HUES48 (cell line): Measurements from ENCODE around the gene CHCHD3.

Experiments
- H3K27ac ChIP-seq: one replicate; pipeline ENCODE4 v1.7.0; 2013; ENCODE audit warnings: low read depth, low read length, inconsistent platforms
- H3K27me3 ChIP-seq: 2 replicates; pipeline ENCODE4 v1.6.1; 2013; ENCODE audit warnings: mild to moderate bottlenecking, low read length; ENCODE audit not compliant: control insufficient read depth, insufficient read depth
- H3K36me3 ChIP-seq: 2 replicates; pipeline ENCODE4 v1.6.1; 2013; ENCODE audit warnings: low read length; ENCODE audit not compliant: control insufficient read depth, insufficient read depth
- H3K4me1 ChIP-seq: 2 replicates; pipeline ENCODE4 v1.6.1; 2013; ENCODE audit warnings: mild to moderate bottlenecking, low read length; ENCODE audit not compliant: control insufficient read depth, insufficient read depth
- H3K4me3 ChIP-seq: 2 replicates; pipeline ENCODE4 v1.5.1; 2013; ENCODE audit warnings: mild to moderate bottlenecking, low read depth, low read length
- H3K9ac ChIP-seq: 2 replicates; pipeline ENCODE4 v1.6.1; 2013; ENCODE audit warnings: mild to moderate bottlenecking, low read depth, low read length, moderate library complexity
- H3K9me3 ChIP-seq: 2 replicates; pipeline ENCODE4 v1.6.1; 2013; ENCODE audit warnings: low read length; ENCODE audit not compliant: control insufficient read depth, insufficient read depth

Gene CHCHD3

GRCh38 chr7:132760866-132761265, 321.0 kb downstream of the CHCHD3 start:
- Histone ChIP-seq H3K27me3 (no peaks in the 10 kb centered on the region), H3K4me3 (no peak overlapping the region), H3K27ac (no peak overlapping the region), H3K4me1 (no peaks in the 10 kb centered on the region), H3K36me3 (no peaks in the 10 kb centered on the region), H3K9me3 (no peaks in the 10 kb centered on the region), H3K9ac (no peak overlapping the region)

DNA sequence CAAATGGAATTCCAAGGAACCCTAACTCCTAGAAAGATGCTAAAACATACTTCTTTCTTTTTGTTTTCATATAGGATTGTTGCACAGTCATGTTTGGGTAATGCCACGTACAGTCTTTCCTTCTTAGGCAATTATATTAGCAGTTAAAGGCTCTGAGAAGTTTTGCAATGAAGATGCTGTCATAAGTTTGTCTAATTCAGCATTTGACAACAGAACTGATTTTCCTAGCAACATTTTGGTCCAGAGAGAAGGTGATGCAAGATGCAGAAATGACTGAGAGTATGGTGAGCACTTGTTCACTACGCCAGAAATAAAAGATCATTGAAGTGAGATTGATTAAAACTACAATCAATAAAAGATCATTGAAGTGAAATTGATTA, 321.7 kb downstream of the CHCHD3 start:
- Histone ChIP-seq H3K27ac (no peak overlapping the region), H3K36me3 (no peaks in the 10 kb centered on the region), H3K4me1 (no peaks in the 10 kb centered on the region), H3K9ac (no peak overlapping the region), H3K9me3 (no peaks in the 10 kb centered on the region), H3K27me3 (no peaks in the 10 kb centered on the region), H3K4me3 (no peak overlapping the region)

DNA sequence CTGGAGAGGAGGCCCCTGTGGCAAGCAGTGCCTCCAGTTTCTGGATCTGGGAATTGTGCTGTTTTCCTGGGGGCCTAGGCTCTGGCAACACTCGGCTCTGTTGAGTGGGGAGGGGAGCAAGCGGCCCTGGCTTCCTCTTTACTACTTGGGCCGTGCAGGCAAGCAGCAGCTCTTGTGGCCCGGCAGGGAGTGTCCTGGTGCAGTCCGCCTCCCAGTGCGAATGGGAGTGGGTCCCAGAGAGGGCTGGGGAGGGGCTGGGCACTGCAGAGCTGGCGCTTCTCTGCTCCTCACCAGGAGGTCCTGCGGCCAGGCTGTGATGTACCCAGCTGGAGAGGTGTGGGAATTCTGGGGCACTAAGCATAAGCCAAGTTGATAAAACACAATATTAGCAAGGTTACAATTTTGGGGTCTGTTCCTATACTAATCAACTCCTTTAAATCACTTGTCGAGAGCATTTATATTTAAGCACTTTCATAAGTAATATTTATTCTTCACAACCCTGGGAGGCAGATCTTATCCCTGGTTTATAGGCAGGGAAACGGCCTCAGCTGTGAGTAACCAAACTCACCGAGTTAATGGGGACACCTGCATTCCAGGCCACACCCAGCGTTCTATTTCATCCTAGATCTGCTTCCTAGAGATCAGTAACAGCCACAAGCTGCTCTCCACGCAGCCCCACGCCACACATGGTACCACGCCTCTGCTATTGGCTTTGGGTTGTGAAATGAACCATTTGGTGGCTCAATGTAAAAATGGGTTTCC, 322.2 kb downstream of the CHCHD3 start:
- no peak overlapping the region for H3K4me3 ChIP-seq
- no peaks in the 10 kb centered on the region for H3K27me3 ChIP-seq
- no peaks in the 10 kb centered on the region for H3K4me1 ChIP-seq
- H3K9me3 ChIP-seq: no peaks in the 10 kb centered on the region
- H3K27ac ChIP-seq: no peak overlapping the region
- H3K9ac ChIP-seq: no peak overlapping the region
- no peaks in the 10 kb centered on the region for H3K36me3 ChIP-seq

GRCh38 chr7:132758986-132759385, 322.9 kb downstream of the CHCHD3 start:
- Histone ChIP-seq H3K9me3 (no peaks in the 10 kb centered on the region), H3K4me3 (no peak overlapping the region), H3K4me1 (no peaks in the 10 kb centered on the region), H3K36me3 (no peaks in the 10 kb centered on the region), H3K9ac (no peak overlapping the region), H3K27me3 (no peaks in the 10 kb centered on the region), H3K27ac (no peak overlapping the region)

DNA sequence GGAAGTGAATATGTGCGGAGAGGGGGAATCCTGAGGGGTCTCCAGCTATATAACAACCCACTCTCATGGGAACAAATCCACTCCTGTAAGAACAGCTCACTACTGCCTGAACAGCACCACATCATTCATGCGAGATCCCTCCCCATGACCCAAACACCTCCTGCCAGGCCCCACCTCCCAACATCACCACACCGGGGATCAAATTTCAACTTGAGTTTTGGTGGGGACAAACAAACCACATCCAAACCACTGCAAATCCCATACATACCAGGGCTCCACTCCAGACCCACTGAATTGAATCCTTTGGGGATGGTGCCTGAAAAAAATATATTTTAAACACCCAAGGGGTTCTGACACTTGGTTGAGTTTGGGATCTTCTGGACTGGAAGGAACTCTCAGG, 324.1 kb downstream of the CHCHD3 start:
- no peaks in the 10 kb centered on the region for H3K36me3 ChIP-seq
- no peaks in the 10 kb centered on the region for H3K27me3 ChIP-seq
- H3K9me3 ChIP-seq: no peaks in the 10 kb centered on the region
- peaks cover 2% of the 10 kb centered on the region; the same call in 1 of the 2 replicates for H3K4me1 ChIP-seq
- no peak overlapping the region for H3K4me3 ChIP-seq
- no peak overlapping the region for H3K27ac ChIP-seq
- H3K9ac ChIP-seq: no peak overlapping the region

GRCh38 chr7:132756484-132756990, 325.4 kb downstream of the CHCHD3 start:
- H3K9ac ChIP-seq: no peak overlapping the region
- no peak overlapping the region for H3K4me3 ChIP-seq
- H3K9me3 ChIP-seq: no peaks in the 10 kb centered on the region
- no peaks in the 10 kb centered on the region for H3K36me3 ChIP-seq
- no peak overlapping the region for H3K27ac ChIP-seq
- no peaks in the 10 kb centered on the region for H3K27me3 ChIP-seq
- peaks cover 14% of the 10 kb centered on the region for H3K4me1 ChIP-seq

DNA sequence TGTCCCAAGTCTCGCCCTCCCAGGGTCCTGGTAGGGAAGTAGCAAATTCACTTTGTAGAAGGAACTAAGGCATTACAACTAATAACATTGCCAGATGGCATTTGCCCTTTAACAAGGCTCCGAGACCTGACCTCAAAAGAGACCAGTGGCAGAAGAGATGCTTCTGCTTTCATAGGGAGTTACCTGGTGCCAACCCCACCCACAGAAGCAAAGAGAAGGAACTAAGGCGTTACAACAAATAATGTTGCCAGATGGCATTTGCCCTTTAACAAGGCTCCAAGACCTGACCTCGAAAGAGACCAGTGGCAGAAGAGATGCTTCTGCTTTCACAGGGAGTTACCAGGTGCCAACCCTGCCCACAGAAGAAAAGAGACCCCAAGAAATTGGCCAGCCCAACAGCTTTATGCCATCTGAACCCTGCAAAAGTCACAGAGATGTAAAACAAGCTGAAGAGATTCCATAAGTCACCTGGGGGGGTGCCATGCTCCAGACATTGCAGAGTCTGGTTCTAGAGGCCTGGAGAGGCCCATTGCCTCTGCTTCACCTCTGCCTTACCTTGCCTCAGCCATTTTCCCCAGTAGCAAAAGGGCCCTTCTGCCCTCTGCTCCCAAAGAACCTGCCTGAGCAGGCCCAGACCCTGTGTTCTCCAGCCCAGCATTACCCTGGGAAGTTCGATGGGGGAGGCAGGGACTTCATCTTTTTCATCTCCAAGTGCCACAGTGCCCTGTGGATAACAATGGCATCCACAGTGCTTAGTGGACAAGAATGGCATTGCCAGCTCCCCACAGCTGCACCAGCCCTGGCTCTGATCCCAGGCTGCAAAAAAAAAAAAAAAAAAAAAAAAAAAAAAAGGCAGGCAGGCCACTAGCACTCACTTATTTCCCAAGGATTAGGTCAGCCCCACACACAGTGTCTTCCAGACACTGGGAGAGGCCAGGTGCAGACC, 326.1 kb downstream of the CHCHD3 start:
- Histone ChIP-seq H3K9ac (no peak overlapping the region), H3K4me1 (peaks cover 19% of the 10 kb centered on the region), H3K4me3 (no peak overlapping the region), H3K27me3 (no peaks in the 10 kb centered on the region), H3K36me3 (no peaks in the 10 kb centered on the region), H3K9me3 (no peaks in the 10 kb centered on the region), H3K27ac (no peak overlapping the region)

DNA sequence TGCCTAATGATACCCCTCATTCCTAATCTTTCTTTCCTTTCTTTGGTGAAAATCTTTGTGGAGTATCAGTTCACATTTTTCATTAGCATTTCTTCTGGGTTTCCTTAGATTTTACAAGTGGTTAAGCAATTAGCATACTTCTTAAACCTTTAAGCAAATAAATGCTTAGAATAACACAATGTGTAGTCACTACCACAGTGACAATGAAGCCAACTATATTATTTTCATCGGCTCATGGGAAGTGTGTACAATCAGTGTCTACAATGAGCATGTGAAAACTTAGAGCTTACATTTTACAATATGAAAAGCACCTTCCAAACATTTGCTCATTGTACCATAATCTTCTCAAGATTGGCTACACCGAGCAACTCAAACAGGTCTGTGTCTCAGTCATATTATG, 329.5 kb downstream of the CHCHD3 start:
- Histone ChIP-seq H3K9me3 (no peaks in the 10 kb centered on the region), H3K27ac (no peak overlapping the region), H3K27me3 (no peaks in the 10 kb centered on the region), H3K4me1 (peaks cover 19% of the 10 kb centered on the region), H3K4me3 (no peak overlapping the region), H3K36me3 (no peaks in the 10 kb centered on the region), H3K9ac (no peak overlapping the region)

- H3K9me3 ChIP-seq: no peaks in the 10 kb centered on the region
Measured at GRCh38 chr7:132751244-132751647, 330.6 kb downstream of the CHCHD3 start.

GRCh38 chr7:132750530-132751217, 331.2 kb downstream of the CHCHD3 start:
- H3K9me3 ChIP-seq: no peaks in the 10 kb centered on the region
- H3K36me3 ChIP-seq: no peaks in the 10 kb centered on the region
- H3K4me3 ChIP-seq: no peak overlapping the region
- no peak overlapping the region for H3K9ac ChIP-seq
- no peaks in the 10 kb centered on the region for H3K27me3 ChIP-seq
- H3K4me1 ChIP-seq: peaks cover 22% of the 10 kb centered on the region
- no peak overlapping the region for H3K27ac ChIP-seq

More at GRCh38 chr7:132751244-132751647, 330.6 kb downstream of the CHCHD3 start:
- H3K27me3 ChIP-seq: no peaks in the 10 kb centered on the region
- H3K4me3 ChIP-seq: no peak overlapping the region
- H3K27ac ChIP-seq: no peak overlapping the region
- H3K9ac ChIP-seq: no peak overlapping the region
- H3K36me3 ChIP-seq: no peaks in the 10 kb centered on the region
- peaks cover 19% of the 10 kb centered on the region for H3K4me1 ChIP-seq
